Superior temporal gyrus (tissue), 1 donor: ENCODE results near the gene LDB3.

Experiments used
- DNase-seq: peaks from one replicate; pipeline ENCODE4 v3.0.0-alpha.2; 2016; ENCODE audit errors: extremely low spot score

LDB3 gene

DNA sequence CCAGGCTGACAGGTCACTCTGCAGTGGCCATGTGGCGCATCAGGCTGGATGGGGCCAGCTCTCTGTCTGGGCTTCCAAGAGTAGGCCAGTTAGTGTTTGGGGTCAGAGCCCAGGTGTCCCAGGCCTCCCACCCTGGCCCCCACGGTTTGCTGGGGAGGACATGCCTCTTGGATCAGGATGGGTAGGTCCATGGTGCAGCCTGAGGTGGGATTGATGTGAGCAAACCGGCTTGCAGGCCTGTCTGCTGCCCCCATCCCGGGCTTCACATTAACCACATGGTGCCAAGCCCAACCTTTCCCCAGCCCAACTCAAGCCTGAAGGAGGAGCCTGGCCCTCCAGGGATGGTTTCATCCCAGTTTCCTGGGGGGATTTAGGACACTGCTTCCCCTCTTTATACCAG is 39.2 kb downstream of the LDB3 start:
- DNase-seq: no peak

DNA sequence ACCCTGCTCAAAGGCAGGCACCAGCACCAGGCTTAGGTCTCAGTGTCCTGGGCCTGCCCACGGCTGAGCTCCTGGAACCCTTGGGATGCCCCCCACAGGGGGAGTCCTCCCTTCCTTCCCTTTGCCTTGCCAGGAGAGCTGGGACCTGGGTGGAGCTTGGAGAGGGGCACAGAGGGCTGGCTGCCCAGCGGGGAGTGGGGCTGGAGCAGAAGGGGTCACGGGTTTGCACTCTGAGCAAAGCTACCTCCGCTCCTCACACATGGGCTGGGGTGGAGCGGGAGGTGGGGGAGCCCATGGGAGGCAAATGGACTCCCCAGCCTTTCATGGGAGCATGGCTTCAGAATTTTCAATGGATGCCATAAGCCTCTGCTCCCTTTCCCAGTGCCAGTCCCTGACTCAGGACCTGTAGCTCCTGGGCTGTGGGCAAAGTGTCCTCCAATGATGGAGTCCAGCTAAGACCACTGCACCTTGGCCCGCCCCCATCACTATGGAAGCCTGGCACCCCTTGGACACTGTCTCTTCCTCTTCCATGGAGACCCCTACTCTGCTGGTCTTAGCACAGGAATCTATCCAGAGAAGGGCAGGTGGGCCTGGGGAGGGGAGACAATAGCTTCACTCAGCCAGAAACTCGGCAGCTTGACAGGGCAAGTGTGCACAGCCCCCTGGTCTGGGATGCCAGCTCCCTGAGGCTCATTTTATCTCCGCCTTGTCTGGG is 39.9 kb downstream of the LDB3 start:
- no peak for DNase-seq

DNA sequence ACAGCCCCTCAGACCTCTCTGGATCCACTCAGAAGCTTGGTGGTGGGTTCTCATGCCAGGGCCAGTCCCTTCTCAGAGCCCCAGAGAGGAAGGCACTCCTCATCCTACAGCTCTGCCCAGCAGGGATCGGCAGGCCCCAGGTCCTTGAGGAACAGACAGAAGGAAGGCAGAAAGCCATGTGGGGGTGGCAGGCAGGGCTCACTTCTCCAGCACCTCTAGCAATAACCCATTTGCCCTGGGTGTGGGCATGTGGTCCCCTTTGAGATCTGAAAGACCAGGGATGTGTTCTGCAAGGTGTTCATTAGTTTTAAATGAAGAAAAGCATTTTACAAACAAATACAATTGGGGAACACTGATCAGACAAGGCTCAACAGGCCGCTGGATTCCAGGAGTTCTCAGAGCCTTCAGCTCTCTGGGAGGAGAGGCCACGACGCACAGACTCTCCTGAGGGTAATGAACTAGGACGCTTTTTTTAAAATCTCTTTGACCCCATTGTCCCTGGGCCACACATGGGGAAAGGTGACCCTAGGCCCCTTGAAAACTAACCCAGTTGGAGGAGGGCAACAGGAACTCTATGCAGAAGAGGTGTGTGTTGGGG is 40.6 kb downstream of the LDB3 start:
- no peak for DNase-seq

DNA sequence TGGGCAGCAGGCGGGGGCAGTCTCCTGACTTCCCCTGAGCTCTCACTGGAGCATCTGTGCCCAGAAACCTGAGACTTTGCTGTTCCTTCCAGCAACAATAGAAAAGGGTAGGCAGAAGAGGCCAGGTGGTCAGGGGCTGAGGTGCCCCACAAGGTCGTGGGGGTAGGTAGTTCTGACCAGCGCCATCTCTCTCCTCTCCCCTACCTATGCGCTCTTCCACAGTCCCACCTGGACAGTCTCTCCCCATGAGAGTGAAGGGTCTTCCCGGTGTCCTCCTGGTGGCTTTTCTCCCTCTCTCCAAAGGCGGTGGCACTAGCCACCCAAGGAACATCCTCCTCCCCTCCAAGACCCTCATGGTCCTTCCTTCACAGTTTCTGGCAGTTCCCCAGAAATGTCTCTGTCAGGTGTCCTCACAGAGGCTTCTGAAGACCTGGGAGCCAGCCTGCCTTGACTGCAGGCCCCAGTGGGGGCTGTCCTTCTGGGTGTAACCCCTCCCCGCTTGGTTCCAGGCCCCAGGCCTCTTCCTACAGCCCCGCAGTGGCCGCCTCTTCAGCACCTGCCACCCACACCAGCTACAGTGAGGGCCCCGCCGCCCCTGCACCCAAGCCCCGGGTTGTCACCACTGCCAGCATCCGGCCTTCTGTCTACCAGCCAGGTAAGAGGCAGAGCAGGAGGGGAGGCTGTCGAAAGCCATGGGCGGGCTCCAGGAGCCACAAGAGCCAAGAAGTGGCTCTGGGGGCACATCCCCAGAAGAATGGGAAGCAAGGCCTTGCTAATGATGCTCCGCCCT is 41.3 kb downstream of the LDB3 start:
- DNase-seq: no peak

DNA sequence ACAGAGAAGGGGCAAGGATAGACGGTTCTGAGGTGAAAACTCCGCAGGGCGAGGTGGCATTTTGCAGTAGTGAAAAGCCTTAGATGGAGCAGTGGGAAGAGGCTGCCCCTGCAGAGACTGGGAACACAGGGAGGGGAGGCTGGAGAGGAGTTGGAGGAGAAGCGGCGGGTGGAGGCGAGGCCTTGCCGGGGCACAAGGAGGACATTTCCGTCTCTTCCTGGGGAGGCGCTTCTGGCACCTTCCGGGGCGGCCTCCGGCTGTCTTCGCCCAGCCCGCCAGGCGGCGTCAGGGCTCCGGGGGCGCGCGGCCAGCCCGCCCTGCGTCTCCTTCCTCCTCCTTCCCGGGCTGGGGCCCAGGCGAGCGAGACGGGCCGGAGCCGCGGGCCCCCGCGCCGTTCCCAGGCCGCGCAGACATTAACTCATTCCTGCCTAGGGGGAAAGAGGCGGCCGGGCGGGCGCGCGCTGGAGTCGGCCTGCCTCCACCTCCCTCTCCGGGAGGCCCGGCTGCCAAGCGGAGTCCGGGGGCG is 42.7 kb downstream of the LDB3 start:
- peak; percentile 76 for DNase-seq

DNA sequence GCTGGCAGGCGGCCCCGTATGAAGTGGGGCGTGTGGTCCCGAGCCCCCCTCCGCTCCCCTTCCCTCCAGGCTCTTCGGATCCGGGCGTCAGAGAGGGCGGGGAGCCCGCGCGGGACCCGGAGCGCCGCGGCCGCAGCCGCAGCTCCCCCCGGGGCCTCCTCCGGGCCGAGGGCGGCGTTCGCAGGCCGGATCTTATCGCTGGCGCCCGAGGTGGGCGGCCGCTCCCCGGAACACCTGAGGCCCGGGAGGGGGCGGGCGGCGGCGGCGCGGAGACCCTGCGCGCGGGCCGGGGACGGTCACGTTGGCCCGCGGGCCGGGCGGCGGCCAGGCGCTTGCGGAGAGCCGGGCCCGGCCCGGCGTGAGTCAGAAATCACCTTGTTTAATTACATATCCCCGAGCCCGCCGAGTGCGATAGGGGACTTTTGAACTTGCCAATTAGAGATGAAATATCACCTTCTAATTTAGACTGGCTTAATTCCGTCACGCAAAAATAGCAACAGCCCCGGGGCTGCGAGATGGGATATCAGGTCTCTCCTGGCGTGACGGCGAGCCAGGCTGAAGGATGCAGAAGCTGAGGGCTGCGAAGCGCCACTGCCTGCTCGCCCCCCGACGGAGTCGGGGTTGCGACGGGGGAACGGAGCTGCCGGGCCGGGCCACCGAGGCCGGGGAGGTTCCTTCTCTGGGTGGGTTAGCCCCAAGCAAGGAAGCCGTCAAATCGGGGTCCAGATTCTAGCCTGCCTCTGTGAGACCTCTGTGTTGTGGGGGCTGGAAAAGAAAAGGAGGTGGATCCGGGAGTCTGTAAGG is 43.4 kb downstream of the LDB3 start:
- DNase-seq: peak; percentile 53

DNA sequence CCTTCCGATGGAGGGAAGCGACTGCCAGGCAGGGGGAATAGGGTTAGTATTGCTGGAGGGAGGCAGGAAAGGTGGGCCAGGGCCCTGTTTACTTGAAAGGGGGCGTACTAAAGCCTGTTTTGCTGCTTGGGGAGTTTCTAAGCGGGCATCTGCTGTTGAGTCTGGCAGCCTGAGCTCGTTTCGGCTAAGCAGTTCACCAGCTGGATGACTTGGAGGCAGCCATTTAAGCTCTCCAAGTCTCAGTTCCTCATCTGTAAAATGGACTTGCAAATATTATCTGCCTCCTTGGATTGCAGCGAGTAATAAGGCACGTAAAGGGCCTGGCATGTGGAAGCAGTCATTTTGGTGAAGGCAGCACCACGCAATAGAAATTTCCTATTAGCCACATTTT is 44.0 kb downstream of the LDB3 start:
- no peak for DNase-seq

DNA sequence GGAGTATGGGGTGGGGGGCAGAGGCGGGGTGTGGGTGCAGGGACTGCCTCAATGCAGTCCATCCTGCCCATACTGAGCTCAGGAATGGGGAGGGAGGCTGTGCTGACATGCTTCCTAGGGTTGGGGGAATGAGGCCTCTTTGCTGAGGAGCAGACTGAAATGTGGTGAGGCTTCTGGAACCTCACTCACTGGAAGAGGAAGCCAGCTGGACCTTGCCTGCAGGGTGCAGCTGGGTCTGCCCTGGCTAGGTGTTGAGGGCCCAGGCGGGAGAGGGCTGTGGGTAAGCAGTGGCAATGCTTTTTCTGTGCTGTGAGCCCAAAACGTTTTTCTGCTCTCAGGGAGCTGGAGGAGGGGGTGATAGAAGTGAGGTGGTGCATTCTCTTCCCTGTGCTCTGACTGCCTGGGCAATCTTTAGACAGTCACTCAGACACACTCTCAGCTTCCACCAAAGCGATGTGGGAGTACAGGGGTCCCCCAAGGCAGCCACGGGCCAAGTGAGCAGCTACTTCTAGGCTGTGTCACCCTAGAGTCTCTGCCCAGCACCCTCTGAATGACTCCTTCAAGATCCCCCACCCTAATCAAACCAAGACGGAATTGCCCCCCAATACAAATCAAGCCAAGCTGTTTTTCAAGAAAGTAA is 47.0 kb downstream of the LDB3 start:
- DNase-seq: no peak

DNA sequence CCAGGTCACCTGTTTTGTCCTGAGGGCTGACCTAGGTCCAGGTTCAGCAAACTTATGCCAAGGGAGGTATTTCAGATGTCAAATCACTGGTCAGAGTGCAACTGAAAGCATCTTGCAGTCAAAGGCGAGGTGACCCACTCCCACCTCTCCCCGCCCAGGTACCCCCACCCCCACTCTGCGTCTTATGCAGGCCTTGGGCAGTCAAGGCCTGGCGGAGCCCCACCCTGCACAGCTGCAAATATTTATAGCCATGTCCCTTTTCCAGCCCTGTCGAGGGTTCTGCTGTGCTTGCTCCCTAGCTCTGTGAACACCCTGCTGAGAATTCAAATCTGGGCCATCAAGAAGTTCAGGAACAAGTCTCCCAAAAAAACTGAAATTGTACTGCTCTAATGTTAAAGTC is 47.5 kb downstream of the LDB3 start:
- no peak for DNase-seq

DNA sequence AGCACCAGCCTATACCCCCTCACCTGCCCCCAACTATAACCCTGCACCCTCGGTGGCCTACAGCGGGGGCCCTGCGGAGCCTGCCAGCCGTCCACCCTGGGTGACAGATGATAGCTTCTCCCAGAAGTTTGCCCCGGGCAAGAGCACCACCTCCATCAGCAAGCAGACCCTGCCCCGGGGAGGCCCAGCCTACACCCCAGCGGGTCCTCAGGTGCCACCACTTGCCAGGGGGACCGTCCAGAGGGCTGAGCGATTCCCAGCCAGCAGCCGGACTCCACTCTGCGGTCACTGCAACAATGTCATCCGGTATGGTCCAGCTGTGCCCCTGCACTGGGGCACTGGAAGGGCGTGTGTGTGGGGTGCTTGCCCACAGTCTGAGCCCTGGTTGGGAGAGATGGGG is 48.2 kb downstream of the LDB3 start:
- no peak for DNase-seq

DNA sequence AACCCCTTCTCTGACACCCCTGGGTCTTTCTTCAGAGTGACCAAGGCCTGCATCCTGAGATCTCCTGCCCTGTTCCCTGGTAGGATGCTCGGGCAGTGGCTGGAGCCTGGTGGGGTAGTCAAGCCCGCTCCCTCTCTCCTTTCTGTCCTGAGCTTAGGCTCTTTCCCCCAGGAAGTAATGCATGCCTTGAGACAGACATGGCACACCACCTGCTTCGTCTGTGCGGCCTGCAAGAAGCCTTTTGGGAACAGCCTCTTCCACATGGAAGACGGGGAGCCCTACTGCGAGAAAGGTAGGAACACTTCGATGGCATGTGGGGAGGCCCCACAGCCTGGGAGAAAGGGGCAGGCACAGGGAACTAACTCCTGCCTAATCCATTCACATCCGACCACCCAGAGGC is 50.2 kb downstream of the LDB3 start:
- no peak for DNase-seq

DNA sequence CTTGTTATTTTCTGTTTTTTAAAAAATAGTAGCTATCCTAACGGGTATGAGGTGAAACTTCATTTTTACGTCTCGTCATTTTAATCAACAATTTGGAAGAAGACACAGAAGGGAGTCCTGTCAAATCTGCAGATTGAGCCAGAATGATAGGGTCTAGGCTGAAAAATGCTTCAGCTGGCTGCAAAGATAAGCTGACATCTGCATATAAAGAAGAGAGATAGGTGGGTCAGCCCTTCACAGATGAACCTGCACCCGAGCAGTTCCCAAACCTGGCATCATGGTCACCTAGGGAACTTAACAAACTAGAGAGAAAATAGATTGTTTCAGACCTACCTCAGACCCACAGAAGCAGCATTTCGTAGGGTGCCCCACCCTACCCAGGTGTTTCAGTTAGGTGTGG is 52.9 kb downstream of the LDB3 start:
- no peak for DNase-seq

DNA sequence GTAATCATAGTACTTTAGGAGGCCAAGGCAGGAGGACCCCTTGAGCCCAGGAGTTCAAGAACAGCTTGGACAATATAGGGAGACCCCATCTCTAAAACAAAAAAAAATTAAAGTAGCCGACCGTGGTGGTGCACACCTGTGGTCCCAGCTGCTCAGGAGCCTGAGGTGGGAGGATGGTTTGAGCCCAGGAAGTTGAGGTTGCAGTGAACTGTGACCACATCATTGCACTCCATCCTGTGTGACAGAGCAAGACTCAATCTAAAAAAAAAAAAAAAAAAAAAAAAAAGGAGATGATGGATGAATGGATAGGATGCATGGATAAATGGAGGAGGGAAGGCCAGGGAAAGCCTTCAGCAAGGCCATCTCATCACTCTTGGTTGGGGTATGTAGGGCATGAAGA is 54.7 kb downstream of the LDB3 start:
- DNase-seq: no peak

DNA sequence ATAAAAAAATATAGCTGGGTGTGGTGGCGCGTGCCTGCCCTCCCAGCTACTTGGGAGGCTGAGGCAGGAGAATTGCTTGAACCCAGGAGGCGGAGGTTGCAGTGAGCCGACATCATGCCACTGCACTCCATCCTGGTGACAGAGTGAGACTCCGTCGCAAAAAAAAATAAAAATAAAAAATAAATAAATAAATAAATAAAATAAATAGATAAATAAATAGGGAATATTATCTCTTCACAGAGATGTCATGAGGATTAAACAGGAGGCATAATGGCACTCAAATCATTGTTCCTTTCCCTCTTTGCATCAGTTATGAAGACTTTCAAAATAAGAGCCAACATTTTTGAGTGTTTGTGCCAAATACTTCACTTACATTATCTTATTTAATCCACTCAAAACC is 56.1 kb downstream of the LDB3 start:
- DNase-seq: no peak

DNA sequence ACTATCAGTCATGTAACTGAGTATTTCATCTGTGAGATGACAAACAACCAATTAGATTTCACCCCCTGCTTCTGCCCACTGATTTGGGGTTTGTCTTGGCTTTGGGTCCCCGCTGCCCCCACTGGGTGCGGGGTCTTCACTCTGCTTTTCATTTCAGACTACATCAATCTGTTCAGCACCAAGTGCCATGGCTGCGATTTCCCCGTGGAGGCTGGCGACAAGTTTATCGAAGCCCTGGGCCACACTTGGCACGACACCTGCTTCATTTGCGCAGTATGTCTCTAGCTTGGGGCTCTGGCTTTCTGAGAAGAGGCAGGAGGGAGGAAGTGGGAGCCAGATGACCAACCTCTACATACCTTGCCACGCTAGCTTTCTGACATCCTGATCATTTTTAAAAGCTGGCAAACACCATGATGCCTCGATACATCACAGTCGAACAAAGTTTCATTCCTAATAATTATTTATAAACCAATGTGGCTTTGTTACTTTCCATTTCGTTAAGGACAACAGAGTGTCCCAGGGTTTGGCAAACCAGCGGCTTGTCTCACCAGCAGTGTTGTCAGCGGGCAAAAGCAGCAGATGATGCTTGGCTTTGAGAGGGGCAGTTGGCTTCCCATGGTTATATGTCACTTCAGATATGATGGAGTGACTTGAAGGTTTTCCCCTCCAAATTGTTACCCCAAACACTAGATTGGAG is 57.8 kb downstream of the LDB3 start:
- DNase-seq: no peak

DNA sequence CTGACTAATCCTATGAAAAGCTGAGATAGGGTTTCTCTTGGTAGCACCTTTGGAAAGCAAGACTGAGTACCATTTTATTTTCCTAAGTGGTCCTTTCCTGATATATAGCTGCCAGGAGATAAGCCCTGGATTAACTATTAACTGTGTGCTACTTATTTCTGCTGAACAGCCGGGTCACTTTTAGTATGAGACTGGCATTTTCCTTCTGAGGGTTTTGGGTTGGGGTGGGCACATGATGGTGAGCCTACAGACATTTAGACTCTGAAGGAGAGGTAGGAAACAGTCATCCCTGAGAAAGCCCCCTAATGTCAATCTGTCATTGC is 58.3 kb downstream of the LDB3 start:
- no peak for DNase-seq

DNA sequence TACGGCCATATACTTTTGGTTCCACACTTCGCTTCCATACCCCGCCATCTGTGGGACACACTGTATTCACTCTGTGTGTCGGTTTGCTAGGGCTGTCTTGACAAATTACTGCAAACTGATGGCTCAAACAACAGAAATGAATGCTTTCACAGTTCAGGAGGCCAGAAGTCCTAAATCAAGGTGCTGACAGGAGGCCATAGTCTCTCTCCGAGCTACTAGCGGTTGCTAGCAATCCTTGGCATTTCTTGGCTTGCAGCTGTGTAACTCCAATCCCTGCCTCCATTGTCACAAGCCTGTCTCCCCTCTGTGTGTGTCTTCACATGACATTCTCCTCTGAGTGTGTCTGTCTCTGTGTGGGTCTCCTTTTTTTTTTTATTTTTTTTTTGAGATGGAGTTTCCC is 59.2 kb downstream of the LDB3 start:
- DNase-seq: no peak

DNA sequence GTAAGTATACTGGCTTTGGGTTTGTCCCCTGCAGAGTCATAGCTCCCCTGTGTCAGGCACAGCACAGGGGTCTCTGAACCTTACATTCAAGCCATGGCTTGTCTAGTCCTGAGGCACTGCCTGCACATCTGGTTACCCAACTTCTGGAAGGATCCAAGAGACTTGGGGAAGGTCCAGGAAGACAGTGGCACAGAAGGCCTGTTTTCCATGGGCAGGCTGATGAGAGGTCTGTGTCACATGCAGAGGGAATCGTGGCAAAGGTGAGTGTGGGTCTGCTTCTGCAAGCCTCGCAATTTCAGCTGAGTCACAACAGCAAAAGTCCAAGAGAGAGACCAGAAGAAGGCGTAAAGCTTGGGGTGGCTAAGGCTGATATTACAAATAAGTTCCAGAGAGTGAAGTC is 59.7 kb downstream of the LDB3 start:
- no peak for DNase-seq

DNA sequence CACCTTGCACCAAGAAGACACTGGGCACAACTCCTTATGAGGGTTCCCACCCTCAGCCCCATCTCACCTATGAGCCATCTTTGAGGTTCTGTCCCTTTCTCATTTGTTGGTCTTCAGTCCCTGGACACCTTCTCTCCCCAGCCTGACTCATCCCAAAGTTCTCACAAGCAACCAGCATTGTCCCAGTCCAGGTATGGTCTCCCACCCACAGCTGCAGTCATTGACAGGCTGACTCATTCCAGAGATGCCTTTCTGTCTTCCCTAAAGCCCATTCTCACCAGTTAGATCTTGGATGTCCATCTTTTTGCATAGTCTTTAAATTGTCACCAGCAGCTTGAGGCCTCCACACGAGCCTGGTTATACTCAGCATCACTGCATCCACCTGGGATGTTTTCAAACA is 61.4 kb downstream of the LDB3 start:
- no peak for DNase-seq

DNA sequence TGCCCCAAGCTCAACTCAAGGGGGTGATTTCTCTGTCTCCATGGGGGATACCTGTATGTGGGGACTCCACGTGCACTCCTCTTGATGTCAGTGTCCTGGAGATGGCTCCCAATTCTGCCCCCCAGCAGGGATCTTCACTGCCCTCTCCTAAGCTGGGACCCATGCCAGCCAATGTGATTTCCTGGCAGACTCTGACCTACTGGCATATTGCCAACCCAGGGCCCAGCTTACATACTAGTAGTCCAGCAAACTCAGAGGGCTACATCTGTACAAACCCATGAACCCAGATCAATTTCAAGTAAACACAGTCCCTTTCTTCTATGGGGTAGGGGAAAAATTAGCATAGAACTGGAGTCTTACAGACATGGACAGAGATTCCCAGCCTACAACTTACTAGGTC is 61.9 kb downstream of the LDB3 start:
- peak; percentile 62 for DNase-seq

DNA sequence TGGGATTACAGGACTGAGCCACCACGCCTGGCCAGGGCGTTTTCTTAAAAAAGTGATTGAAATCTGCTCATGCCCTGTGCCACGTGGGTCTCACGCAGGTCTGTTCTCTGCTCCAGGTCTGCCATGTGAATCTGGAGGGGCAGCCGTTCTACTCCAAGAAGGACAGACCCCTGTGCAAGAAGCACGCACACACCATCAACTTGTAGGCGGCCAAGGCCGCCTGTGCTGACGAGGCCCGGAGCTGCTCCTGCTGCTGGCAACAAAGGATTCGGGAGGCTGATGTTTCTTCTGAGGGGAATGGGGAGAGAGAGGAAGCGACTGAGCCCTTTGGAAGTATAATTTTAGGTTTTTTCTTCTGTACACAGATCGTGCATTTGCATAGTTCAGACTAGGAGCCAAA is 64.5 kb downstream of the LDB3 start:
- DNase-seq: no peak
